Measurements from ENCODE around the gene LHX3.

DNA sequence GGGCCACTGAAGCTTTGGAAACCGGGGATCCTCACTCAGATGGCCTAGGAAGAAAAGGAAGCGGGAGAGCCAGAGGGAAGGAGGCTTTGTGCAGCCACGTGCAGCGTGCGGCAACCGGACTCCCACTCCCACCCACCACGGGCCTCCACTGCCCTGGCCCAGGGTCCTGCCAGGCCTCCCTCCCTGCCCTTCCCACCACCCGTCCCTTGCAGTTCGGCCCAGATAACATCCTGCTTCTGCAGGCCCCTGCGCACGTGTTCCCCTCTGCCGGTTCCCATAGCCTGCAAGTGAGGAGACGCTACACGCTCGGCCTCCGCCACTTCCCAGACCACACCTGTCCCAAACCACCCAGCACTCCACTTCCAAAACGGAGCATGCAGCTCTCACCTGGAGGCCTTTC is 4.3 kb upstream of the LHX3 start:
- TF ChIP-seq, protein P1, sequence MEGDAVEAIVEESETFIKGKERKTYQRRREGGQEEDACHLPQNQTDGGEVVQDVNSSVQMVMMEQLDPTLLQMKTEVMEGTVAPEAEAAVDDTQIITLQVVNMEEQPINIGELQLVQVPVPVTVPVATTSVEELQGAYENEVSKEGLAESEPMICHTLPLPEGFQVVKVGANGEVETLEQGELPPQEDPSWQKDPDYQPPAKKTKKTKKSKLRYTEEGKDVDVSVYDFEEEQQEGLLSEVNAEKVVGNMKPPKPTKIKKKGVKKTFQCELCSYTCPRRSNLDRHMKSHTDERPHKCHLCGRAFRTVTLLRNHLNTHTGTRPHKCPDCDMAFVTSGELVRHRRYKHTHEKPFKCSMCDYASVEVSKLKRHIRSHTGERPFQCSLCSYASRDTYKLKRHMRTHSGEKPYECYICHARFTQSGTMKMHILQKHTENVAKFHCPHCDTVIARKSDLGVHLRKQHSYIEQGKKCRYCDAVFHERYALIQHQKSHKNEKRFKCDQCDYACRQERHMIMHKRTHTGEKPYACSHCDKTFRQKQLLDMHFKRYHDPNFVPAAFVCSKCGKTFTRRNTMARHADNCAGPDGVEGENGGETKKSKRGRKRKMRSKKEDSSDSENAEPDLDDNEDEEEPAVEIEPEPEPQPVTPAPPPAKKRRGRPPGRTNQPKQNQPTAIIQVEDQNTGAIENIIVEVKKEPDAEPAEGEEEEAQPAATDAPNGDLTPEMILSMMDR (IDR thresholded peaks at IDR 0.05) = no peak
- TF ChIP-seq POLR2AphosphoS5 (IDR thresholded peaks at IDR 0.05; ENCODE audit: insufficient read depth in 1 of 2, low read depth in 1 of 2) (no peak), POLR2A (IDR thresholded peaks at IDR 0.05) (no peak)
